GM12878 (cell line): ENCODE results near the gene SLC24A3. TPM values are rescaled to one million over a fixed set of nuclear protein-coding genes. Genes with fewer than 3 reads are reported as not detected.

Source experiments
- ATAC-seq: fragments of 200-7000 bp; cut with Tn5 transposase; 3 replicates; pipeline ENCODE4 v1.9.1; 2020; ENCODE audit warnings: mild to moderate bottlenecking, moderate library complexity
- BruUV-seq: library from RNA; stranded (reverse); fragments of 400-500 nt; replicated peaks from 2 replicates; lab custom pipeline; 2021; lab: Mats Ljungman, UMichigan
- CTCF ChIA-PET: fragments of 300-600 bp; sonication (Branson Sonifier 250); formaldehyde crosslinking; extraction: SDS; loops from one replicate; lab custom pipeline; 2021; ENCODE audit warnings: inconsistent platforms; lab: Yijun Ruan, JAX
- POLR2A ChIA-PET: fragments of 350-600 bp; formaldehyde crosslinking; extraction: SDS; loops from one replicate; lab custom pipeline; 2021; ENCODE audit warnings: inconsistent platforms; lab: Charles Lee
- RAD21 ChIA-PET: fragments of 300-600 bp; sonication (Branson Sonifier 250); formaldehyde crosslinking; loops from one replicate; lab custom pipeline; 2023; ENCODE audit warnings: antibody characterized with exemption; ENCODE audit not compliant: unreplicated experiment; lab: Charles Lee
- SMC1A ChIA-PET: fragments of 300-600 bp; sonication (Branson Sonifier 250); formaldehyde crosslinking; loops from one replicate; lab custom pipeline; 2023; ENCODE audit not compliant: unreplicated experiment, uncharacterized antibody; lab: Charles Lee
- DNase-seq: peaks from one replicate; pipeline ENCODE4 v3.0.0-alpha.2; 2011; ENCODE audit warnings: low read depth, low spot score
- FAIRE-seq: peaks from 3 replicates; lab custom pipeline; 2011; peaks lifted over from hg19 to GRCh38; lab: Jason Lieb, UNC
- H2AFZ ChIP-seq: 2 replicates; pipeline ENCODE4 v1.6.0; 2011; ENCODE audit warnings: low read depth, low read length, control low read depth; ENCODE audit not compliant: control insufficient read depth
- H3K27ac ChIP-seq: 2 replicates; pipeline ENCODE4 v1.5.1; 2011; ENCODE audit warnings: control low read depth; ENCODE audit not compliant: control insufficient read depth, insufficient read depth
- H3K27me3 ChIP-seq, 2 experiments: replicated peaks in 1 of 2; 2 replicates each; pipeline versions ENCODE4 v1.6.0 to v1.6.1; 2011; ENCODE audit warnings: low read length in 1 of 2; ENCODE audit not compliant: control insufficient read depth in 2 of 2, insufficient read depth in 2 of 2
- H3K36me3 ChIP-seq, 2 experiments: 2 replicates each; pipeline ENCODE4 v1.5.1; 2011; ENCODE audit warnings: low read length in 1 of 2; ENCODE audit not compliant: control insufficient read depth in 2 of 2, insufficient read depth in 2 of 2
- H3K4me1 ChIP-seq: 2 replicates; pipeline ENCODE4 v1.6.1; 2011; ENCODE audit warnings: mild to moderate bottlenecking, low read length, moderate library complexity, mixed read lengths; ENCODE audit not compliant: control insufficient read depth, insufficient read depth
- H3K4me2 ChIP-seq: 2 replicates; pipeline ENCODE4 v1.6.0; 2011; ENCODE audit warnings: control low read depth; ENCODE audit not compliant: control insufficient read depth, insufficient read depth
- H3K4me3 ChIP-seq: fragments of 200-600 bp; sonication (generic); 2 replicates; pipeline ENCODE4 v1.5.1; 2016
- H3K79me2 ChIP-seq: 2 replicates; pipeline ENCODE4 v1.6.0; 2011; ENCODE audit warnings: low read length; ENCODE audit not compliant: control insufficient read depth, insufficient read depth
- H3K9ac ChIP-seq: 2 replicates; pipeline ENCODE4 v1.8.0; 2011; ENCODE audit warnings: low read length, control low read depth, mixed read lengths; ENCODE audit not compliant: control insufficient read depth, insufficient read depth
- H3K9me3 ChIP-seq: replicated peaks from 3 replicates; pipeline ENCODE4 v1.5.1; 2011; ENCODE audit warnings: mild to moderate bottlenecking, low read length; ENCODE audit not compliant: control insufficient read depth, insufficient read depth
- H4K20me1 ChIP-seq: 2 replicates; pipeline ENCODE4 v1.6.0; 2011; ENCODE audit not compliant: control insufficient read depth, insufficient read depth
- ATF2 ChIP-seq: IDR thresholded peaks from 2 replicates; pipeline ENCODE4 v1.6.1; 2012; ENCODE audit warnings: low read length, inconsistent platforms
- CBFB ChIP-seq: IDR thresholded peaks from 2 replicates; pipeline ENCODE4 v1.6.1; 2016; ENCODE audit warnings: antibody characterized with exemption, low read depth
- MYB ChIP-seq: fragments of 150-350 bp; IDR thresholded peaks from 2 replicates; pipeline ENCODE4 v1.6.1; 2014; ENCODE audit warnings: mild to moderate bottlenecking, low read depth, low read length, borderline replicate concordance
- PML ChIP-seq: IDR thresholded peaks from 2 replicates; pipeline ENCODE4 v1.6.1; 2012; ENCODE audit warnings: low read length, inconsistent platforms
- RELB ChIP-seq: fragments of 450-650 bp; IDR thresholded peaks from 2 replicates; pipeline ENCODE4 v1.6.1; 2017; ENCODE audit warnings: low read depth, mild to moderate bottlenecking, moderate library complexity
- RFX5 ChIP-seq: IDR thresholded peaks from 2 replicates; pipeline ENCODE4 v1.6.1; 2011; ENCODE audit warnings: low read depth, low read length, improper control_type of control experiment
- SMARCA5 ChIP-seq: fragments of 450-650 bp; IDR thresholded peaks from 2 replicates; pipeline ENCODE4 v1.6.1; 2017; ENCODE audit warnings: mild to moderate bottlenecking
- SMC3 ChIP-seq: IDR thresholded peaks from 2 replicates; pipeline ENCODE4 v1.6.1; 2011; ENCODE audit warnings: low read length, improper control_type of control experiment, borderline replicate concordance
- ZBED1 ChIP-seq: IDR thresholded peaks from 2 replicates; pipeline ENCODE4 v1.6.1; 2016; ENCODE audit warnings: borderline replicate concordance
- ZBTB11 ChIP-seq: fragments of 450-650 bp; formaldehyde crosslinking; IDR thresholded peaks from 2 replicates; pipeline ENCODE4 v1.5.0; 2022; ENCODE audit warnings: mild to moderate bottlenecking, missing genetic modification characterization
- ZNF207 ChIP-seq: fragments of 450-650 bp; IDR thresholded peaks from 2 replicates; pipeline ENCODE4 v1.6.1; 2014; ENCODE audit warnings: antibody characterized with exemption, mild to moderate bottlenecking, borderline replicate concordance
- WGBS: methylation state at CpG from one replicate; pipeline ENCODE4 v1.1.6; 2016; ENCODE audit warnings: low lambda C conversion rate; ENCODE audit not compliant: insufficient replicate concordance, insufficient coverage; ENCODE audit errors: missing lambda C conversion rate; 5-methylcytosine and 5-hydroxymethylcytosine counted together
- in situ Hi-C: fragments of 300-500 bp; cut with MboI; formaldehyde crosslinking; loops from 9 replicates; pipeline ENCODE4 v1.14.3; 2018; ENCODE audit warnings: mixed read lengths
- intact Hi-C: fragments of 100-400 bp; cut with micrococcal nuclease; formaldehyde crosslinking; loops from one replicate; pipeline ENCODE4 v1.14.2; 2022; ENCODE audit not compliant: unreplicated experiment
- polyA plus RNA-seq, 11 experiments: library from polyadenylated mRNA; depleted of rRNA in 4 of 11; unstranded in 6 of 11; stranded (reverse) in 5 of 11; fragments of >200 nt; fragmentation: Nextera tagmentation in 4 of 11; fragmentation: Illumina TruSeq in 1 of 11; extraction: Ambion mirVana in 4 of 11; extraction: Trizol in 1 of 11; gene quantifications; 1 replicate in 1 of 11; 2 replicates in 10 of 11; pipeline versions ENCODE4 v1.2.1 to v1.2.3, GENCODE V29; 2011 to 2016; ENCODE audit warnings: inconsistent platforms in 2 of 11, missing spikeins in 2 of 11, low read depth in 1 of 11
- total RNA-seq, 4 experiments: library from RNA; depleted of rRNA in 3 of 4; stranded (reverse); fragments of >200 nt in 3 of 4; fragmentation: Illumina TruSeq in 1 of 4; extraction: Trizol in 1 of 4; gene quantifications; 2 replicates each; pipeline versions ENCODE4 v1.2.1 to v1.2.3, GENCODE V29; 2013 to 2021

Gene SLC24A3
- total and polyA plus RNA-seq, 10 of the 15 experiments (the other 5 are each of a cell fraction or from before 2014, with no cell fraction given) = 0.04 TPM; not detected in 9

GRCh38 chr20:19696620-19697019 lies 484.2 kb downstream of the SLC24A3 start:
- CTCF ChIA-PET = interaction anchor here (1.4 to 2.2 kb wide), 2 partner anchors 12 to 83 kb away, joined by 3 to 7 read pairs; no protein-coding TSS in a partner anchor
- Histone ChIP-seq H3K4me2 (no peak overlapping the region), H4K20me1 (no peaks in the 10 kb centered on the region), H3K4me3 (no peak overlapping the region), H3K36me3 (no peaks in the 10 kb centered on the region), H3K4me1 (no peaks in the 10 kb centered on the region), H2AFZ (no peak overlapping the region), H3K79me2 (no peaks in the 10 kb centered on the region), H3K9me3 (no peaks in the 10 kb centered on the region), H3K27me3 (peaks cover 0 to 2% of the 10 kb centered on the region in 2 experiments; a peak in 1 of 4 replicates), H3K27ac (no peak overlapping the region), H3K9ac (no peak overlapping the region)
- DNase-seq = no peak
- RAD21 ChIA-PET = no interaction called here
- POLR2A ChIA-PET = no interaction called here
- in situ Hi-C loops = no loop called here
- no TSS peak for BruUV-seq
- intact Hi-C loops = loop anchor here (10.0 kb wide), 1 partner anchor 188 kb away; no protein-coding TSS in a partner anchor
- SMC1A ChIA-PET = interaction anchor here (1.1 to 1.9 kb wide), 5 partner anchors 9 to 298 kb away, joined by 3 to 5 read pairs (median 4); no protein-coding TSS in a partner anchor
- TF ChIP-seq RFX5 (no peak), MYB (no peak), SMC3 (no peak)
- no peak for FAIRE-seq
- ATAC-seq = no peak
- WGBS = 41% methylated on average over 4 of the region's 4 CpGs

- no peaks in the 10 kb centered on the region for H3K9me3 ChIP-seq
- H3K79me2 ChIP-seq = no peaks in the 10 kb centered on the region
- RAD21 ChIA-PET = no interaction called here
- WGBS = 59% methylated on average over 2 of the region's 2 CpGs
- FAIRE-seq (no peak), ATAC-seq (no peak), DNase-seq (no peak)
- H4K20me1 ChIP-seq = no peaks in the 10 kb centered on the region
- H3K36me3 ChIP-seq = no peaks in the 10 kb centered on the region
- H3K27ac ChIP-seq = no peak overlapping the region
- CTCF ChIA-PET = interaction anchor here (1.4 kb wide), 1 partner anchor 82 kb away, joined by 3 read pairs; no protein-coding TSS in a partner anchor
- no peak overlapping the region for H3K4me2 ChIP-seq
- H3K4me3 ChIP-seq = no peak overlapping the region
- H3K27me3 ChIP-seq = peaks cover 0 to 2% of the 10 kb centered on the region in 2 experiments; a peak in 1 of 4 replicates
- H2AFZ ChIP-seq = no peak overlapping the region
- SMC1A ChIA-PET = interaction anchor here (0.7 to 1.4 kb wide), 7 partner anchors 8 to 297 kb away, joined by 3 to 4 read pairs (median 3); no protein-coding TSS in a partner anchor
- no TSS peak for BruUV-seq
- H3K4me1 ChIP-seq = no peaks in the 10 kb centered on the region
- POLR2A ChIA-PET = no interaction called here
- in situ Hi-C loops = no loop called here
- no peak overlapping the region for H3K9ac ChIP-seq
- intact Hi-C loops = loop anchor here (10.0 kb wide), 1 partner anchor 187 kb away; no protein-coding TSS in a partner anchor
- no peak for TF ChIP-seq ATF2
- no peak for TF ChIP-seq RELB
- TF ChIP-seq PML = no peak
- TF ChIP-seq SMARCA5 = no peak
- TF ChIP-seq ZBTB11 (CRISPR knock-in tag) = no peak
- TF ChIP-seq CBFB = no peak
- TF ChIP-seq MYB = no peak
- TF ChIP-seq ZNF207 = no peak
- TF ChIP-seq ZBED1 = no peak
Measured at GRCh38 chr20:19697415-19697814, 485.0 kb downstream of the SLC24A3 start.
